HG02852 (cell line): Measurements from ENCODE around the gene GTPBP2.
"Not testable (repeated sequence)": the region's sequence is repeated elsewhere in the genome, so short reads cannot be mapped to it uniquely, and the experiment has no call there.

ENCODE experiments used
- ATAC-seq: cut with Tn5 transposase; IDR thresholded peaks from one replicate; pipeline ENCODE4 v1.9.1; 2021; ENCODE audit warnings: mild to moderate bottlenecking, moderate library complexity; ENCODE audit not compliant: unreplicated experiment

GTPBP2 gene

DNA sequence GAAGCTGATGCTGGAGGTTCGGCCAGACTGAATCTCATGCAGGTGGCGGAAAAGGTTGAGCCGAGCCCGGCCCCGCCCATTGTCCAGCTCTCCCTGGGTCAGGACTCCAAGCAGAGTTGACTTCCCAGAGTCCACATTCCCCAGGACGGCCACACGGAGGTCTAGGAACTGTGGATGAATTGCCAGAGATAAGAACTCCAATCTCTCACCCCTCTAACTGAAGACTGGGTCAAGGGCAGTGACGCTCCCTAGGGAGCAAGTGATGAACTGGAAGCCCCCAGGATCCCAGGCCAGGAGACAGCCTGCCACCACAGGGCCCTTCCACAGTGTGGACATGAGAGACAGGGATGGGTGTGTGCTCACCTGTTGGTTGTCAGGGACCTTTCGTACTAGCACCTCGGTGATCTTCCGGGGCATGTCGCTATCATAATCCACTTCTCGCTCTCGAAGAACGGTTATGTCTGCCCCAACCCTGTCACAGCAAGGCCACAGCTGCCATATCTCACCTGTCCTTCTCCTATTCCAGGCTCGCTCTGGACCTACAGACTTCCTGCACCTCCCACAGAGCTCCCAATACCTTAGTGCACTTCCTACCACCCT lies 3.6 kb downstream of the GTPBP2 start:
- no peak for ATAC-seq

DNA sequence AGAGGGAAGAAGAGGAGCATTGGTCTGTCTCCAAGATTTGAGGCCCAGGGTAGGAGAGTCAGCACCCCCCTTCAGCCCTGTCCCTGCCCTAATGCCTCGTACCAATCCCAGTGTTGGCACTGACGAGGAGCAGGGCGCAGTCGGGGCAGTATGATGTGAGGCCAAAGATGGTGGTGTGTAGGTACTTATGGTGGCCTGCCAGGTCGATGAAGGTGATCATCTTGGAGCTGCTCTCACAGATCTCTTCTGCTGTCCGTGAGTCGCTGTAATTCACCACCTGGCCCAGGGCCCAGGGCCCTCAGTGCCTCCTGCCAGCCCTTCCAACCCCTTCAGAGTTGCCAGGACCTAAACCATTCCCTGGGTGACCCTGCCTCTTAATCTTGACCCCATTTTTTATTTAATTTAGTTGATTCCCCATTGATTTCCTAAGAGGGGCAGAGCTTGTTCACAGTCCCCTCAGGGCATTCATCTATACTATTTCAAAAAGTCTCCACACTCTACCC lies 4.2 kb downstream of the GTPBP2 start:
- no peak for ATAC-seq

DNA sequence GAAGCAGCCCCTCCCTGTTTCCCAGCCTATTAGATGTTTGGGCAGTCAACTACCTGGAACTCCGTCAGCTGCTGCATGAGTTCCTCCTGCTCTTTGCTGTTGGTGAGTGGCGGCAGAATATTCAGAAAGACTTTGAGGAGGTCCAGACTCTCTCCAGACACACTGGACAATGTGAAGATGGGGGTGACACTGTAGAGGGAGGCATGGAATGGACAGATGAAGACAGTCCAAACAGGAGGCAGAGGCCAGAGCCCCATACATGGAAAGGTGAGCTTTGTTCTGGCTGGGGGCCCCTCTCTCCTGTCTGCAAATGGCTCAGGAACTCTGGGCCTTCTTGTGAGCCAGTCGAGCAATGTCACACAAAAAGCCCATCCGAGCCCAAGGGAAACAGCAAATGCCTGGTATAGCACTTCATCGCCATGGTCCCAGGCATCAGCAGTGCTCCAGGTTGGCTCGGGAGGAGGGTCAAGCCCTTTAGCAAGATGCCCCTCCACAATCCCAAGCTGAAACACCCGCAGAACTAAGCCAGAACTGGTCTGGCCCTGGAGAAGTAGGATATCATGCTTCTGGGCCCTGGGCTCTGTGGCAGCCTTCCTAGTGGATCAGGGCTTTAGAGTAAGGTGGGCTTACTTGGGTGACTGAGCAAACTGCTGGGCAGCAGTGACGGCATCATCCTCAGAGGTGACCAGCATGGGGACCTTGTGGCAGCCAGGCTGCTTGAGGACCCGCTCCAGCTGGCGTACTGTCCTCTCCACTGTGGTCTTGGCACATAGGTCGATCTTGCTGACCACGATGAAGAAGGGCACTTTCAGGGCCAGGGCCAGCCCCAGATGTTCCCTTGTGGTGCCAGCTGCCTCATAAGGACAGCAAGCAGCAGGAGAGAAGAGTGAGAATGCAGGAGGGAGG lies 4.9 kb downstream of the GTPBP2 start:
- no peak for ATAC-seq

DNA sequence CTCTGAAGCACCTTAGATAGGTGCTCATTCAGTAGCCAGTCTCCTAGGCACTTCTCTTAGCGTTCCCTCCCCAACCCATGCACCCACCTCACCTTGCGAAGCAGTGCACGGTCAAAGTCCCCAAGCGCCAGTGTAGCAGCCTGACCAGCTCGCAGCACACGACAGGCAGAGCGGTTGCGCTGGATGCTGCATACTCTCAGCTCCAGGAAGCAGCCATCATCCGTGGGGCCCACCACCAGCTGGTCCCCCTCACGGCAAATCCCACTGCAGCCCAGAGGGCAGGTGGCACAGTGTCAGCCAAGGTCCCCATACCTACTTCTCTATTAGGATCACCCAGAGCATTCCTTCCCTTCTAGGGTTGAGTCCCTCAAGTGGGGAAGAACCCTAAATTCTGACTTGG lies 6.5 kb downstream of the GTPBP2 start:
- no peak for ATAC-seq

DNA sequence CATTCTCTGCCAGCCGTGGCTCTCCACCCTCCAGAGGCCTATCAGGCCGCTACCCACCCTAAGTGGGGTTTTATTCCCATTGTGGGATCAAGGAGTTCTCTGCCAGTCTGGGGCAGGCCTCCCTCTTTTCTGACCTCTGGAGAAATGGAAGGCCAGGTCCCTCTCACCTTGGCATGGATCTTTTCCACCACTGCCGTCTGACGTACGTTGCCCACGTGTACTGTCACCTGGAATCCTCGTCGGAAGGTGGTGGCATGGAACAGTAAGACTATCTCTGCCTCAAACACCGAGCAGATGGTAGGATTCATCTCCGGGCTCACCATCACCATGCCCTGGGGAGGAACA lies 7.3 kb downstream of the GTPBP2 start:
- no peak for ATAC-seq

DNA sequence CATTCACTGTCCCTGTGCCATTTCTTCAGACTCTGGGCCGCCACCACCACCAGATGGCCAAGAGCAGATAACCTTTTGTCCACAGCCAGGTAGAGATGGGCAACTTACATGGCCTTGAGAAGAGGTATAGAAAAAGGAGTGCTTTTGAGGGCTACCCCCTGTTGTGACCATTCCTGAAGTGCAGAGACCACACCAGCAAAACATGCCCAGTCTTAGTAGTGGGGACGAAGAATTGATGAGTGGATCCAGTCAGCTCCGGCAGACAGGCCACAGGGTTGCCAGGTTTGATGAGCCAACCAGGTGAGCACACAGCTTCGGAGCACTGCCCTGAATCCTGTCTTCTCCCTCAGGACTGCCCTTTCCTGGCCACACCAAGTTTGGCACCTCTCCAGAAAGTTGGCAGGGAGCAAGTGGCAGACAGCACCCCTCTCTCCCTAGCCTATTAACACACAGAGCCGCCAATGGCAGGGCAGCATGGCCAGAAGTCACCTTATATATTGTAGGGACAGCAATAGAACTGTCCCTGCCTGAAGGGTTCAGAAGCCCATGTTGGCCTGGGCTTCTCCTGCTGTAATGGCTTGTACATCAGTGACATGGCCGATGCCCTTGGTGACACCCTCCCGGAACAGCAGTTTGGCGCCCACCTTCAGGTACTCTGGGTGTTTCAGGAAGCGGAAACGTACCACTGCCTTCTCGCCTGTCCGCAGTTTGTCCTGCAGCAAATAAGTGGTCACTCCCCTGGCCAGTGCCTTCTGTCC lies 7.8 kb downstream of the GTPBP2 start:
- no peak for ATAC-seq

DNA sequence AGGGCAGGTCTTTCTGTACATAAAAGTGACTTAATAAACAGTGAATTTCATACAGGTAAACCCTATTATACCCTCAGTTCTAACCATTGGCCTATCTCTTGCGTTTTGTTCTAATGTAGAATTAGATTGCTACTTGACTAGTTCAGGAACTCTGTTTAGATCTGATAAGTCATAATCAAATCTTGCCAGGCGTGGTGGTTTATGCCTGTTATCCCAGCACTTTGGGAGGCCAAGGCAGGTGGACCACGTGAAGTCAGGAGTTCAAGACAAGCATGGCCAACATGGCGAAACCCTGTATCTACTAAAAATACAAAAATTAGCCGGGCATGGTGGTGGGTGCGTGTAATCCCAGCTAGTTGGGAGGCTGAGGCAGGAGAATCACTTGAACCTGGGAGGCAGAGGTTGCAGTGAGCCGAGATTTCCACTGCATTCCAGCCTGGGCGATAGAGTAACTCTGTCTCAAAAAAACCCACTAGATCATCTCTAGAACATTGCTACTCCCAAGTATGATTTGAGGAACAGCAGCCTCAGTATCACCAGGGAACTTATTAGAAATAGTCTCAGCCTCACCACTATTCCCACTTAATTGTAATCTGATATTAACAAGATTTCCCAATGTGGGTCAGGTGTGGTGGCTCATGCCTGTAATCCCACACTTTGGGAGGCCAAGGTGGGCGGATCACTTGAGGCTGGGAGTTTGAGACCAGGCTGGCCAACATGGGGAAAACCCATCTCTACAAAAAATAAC lies 12.2 kb downstream of the GTPBP2 start:
- ATAC-seq = no peak

DNA sequence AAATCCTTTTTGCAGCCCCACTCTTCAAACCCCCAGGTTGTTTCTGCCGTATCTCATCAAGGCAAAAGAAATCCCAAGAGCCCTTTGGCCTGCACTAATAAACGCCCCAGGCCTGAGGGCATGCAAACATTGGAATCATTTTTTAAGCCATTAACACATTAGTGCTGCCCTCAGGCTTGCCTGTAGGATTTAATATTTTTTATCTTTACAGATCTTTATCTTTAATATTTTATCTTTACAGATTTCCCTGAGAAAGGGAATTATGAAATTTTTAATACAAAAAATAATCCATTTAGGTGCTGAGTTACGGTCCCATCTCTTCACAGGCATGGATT lies 14.7 kb downstream of the GTPBP2 start:
- ATAC-seq = no peak

DNA sequence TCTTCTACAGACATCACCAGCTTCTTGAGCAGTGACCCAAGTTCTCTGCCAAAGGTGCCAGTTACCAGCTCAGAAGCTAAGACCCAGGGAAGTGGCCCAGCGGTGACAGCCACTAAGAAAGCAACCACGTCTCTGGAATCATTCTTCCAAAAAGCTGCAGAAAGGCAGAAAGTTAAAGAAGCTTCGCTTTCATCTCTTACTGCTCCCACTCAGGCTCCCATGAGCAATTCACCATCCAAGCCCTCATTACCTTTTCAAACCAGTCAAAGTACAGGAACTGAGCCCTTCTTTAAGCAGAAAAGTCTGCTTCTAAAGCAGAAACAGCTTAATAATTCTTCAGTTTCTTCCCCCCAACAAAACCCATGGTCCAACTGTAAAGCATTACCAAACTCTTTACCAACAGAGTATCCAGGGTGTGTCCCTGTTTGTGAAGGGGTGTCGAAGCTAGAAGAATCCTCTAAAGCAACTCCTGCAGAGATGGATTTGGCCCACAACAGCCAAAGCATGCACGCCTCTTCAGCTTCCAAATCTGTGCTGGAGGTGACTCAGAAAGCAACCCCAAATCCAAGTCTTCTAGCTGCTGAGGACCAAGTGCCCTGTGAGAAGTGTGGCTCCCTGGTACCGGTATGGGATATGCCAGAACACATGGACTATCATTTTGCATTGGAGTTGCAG lies 15.2 kb downstream of the GTPBP2 start:
- no peak for ATAC-seq

DNA sequence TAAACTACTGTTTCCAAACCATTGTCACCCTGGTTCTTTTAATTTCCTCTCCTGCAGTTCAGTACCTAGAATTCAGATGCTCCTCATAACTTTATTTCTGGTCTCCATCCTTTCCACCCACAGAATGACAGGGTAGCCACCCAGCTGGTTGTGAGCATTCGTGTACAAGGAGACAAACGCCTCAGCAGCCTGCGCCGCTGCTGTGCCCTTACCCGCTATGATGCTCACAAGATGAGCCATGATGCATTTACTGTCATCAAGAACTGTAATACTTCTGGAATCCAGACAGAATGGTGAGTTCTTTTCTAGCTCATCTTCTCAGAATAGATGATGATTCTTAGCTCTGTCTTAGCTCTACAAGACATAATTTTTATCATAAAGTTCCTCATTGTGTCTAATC lies 18.6 kb downstream of the GTPBP2 start:
- no peak for ATAC-seq

DNA sequence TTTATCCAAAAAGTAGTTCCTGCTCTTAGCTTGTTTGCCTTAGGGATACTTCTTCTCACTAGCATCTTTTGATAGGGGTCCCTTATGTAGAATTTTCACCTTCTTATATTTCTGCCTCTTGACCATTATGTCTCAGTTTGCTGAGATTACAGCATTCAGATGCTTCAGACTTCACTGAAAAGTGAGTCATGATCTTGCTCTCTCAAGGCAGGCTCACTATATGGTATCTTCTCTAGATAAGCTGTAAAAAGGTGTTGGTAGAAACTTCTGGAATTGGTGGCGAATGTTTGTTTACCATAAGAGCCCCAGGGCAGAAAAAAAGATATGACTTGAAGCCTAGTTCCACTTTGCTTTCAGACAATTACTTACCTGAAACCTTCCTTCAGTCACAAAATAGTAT lies 19.7 kb downstream of the GTPBP2 start:
- ATAC-seq = no peak

DNA sequence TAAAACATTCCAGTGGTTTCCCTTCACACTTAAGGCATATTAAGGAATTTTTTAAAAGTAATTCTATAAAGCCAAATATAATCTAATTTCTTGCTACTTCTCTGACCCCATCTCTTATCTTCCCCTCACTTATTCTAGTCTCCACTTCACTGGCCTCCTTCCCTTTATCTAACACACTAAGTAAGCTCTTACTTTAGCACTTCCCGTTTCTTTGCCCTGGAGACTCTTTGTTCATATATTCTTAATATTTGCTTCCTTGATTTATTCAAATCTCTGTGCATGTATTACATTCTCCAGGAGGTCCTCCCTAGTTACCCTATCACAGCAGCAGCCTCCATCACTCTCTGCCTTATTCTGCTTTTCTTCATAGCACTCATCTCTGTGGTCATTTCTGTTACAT lies 20.3 kb downstream of the GTPBP2 start:
- ATAC-seq = no peak

DNA sequence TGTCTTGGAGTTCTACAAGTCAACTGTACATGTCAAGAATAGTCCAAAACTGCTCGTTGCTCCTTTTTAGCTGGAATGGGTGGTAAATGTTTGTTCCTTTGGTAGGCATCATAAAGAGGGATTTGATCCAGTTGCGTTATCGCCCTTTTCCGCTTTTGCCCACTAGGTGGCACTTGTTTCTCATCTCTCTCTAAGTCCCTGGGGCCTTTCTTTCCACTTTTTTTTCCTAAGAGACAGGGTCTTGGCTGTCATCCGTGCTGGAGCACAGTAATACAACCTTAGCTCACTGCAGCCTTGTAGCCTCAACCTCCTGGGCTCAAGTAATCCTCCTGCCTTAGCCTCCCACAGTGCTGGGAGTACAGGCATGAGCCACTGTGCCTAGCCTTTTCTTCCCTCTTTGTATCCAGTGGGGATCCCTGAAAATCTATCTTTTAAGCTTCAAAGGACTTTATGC lies 20.7 kb downstream of the GTPBP2 start:
- no peak for ATAC-seq

DNA sequence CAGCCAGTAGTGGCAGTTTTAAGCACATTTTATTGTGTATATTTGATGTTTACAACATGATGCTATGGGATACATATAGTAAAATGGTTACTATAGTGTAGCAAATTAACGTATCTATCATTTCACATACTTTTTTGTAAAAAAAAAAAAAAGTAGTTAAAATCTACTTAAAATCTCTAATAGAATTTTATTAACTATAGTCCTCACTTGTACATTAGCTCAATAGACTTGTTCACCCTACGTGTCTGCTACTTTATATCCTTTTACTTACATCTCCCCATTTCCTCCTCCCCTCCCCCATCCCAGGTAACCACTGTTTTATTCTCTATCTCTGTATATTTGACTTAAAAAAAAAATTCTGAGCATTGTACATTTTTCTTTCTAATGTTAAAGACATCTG lies 23.0 kb downstream of the GTPBP2 start:
- ATAC-seq = no peak

DNA sequence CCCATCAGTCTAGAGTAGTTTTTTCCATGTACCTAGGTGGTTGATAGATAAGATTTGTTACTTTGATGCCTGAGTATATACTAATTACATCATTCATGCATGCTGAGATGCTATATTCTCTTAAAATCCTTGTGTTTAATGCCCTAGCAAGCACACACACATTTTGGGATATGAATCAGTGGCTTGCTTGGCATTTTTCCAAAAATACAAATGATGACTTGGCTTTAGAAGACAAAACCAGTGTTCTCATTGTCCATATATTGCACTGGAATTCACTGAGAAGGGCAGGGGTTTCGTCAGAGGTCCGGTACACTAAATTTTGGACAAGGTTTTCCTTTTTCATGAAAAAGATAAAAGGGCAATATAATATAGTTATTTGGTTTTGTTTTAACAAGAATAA lies 24.9 kb downstream of the GTPBP2 start:
- ATAC-seq = no peak

DNA sequence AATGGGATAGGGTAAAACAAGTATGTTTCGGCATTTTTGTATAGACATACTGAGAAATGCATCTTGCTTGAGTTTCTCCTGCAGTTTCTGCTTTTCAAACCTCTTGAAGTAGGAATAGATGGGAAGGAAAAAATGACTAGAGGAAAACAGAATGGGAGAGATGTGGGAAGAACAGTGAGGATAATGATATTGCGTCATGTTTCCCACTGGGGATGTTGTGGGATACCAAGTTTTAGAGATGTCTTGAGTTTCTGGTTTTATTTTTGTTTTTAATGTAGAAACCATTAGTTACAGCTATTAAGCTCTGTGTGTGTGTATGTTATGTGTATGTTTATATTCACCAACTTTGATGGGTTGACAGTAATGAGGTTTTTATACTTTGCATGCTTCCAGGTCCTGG lies 28.5 kb downstream of the GTPBP2 start:
- ATAC-seq = no peak

DNA sequence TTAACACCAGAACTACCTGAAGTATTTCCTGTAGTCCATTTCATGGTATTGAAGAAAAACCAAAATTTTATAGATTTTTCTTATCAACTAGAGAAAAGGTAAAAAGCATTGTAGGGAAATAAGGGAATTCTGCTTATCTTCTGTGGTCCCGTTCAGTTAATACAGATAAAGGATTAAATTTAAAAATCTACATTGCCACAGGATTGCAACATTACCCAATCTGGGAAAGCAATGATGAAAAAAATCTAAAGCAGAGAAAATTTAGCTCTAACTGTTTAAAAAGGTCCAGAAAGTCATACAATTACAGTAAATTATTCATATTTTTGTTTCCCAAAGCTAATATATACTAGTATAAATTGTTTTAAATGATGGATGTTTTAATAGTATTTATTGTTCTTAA lies 35.1 kb downstream of the GTPBP2 start:
- ATAC-seq = no peak

DNA sequence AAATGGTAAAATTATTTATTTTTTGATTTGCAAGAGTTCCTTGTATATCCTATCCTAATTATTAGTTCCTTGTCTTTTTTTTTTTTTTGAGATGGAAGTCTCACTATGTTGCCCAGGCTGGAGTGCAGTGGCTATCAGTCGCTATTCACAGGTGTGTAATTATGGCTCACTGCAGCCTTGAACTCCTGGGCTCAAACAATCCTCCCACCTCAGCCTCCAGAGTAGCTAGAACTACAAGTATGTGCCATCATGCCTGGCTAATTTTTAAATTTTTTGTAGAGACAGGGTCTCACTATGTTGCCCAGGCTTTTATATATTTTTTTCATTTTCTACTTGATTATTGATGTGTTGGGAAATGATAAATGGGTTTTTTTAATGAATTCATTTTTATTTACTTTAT lies 39.5 kb downstream of the GTPBP2 start:
- not testable (repeated sequence) for ATAC-seq

DNA sequence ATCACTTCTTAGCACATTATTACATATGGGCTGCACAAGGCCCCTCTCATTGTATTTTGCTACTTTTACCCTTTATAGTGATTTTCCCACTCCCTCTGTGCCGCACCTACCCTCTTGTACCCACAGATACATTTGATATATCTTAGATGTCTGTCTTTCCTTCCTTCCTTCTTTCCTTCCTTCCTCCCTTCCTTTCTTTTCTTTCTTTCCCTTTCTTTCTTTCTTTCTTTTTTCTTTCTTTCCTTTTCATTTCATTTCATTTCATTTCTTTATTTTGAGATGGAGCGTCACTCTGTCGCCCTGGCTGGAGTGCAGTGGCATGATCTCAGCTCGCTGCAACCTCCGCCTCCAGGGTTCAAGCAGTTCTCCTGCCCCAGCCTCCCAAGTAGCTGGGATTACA lies 40.9 kb downstream of the GTPBP2 start:
- ATAC-seq = no peak

DNA sequence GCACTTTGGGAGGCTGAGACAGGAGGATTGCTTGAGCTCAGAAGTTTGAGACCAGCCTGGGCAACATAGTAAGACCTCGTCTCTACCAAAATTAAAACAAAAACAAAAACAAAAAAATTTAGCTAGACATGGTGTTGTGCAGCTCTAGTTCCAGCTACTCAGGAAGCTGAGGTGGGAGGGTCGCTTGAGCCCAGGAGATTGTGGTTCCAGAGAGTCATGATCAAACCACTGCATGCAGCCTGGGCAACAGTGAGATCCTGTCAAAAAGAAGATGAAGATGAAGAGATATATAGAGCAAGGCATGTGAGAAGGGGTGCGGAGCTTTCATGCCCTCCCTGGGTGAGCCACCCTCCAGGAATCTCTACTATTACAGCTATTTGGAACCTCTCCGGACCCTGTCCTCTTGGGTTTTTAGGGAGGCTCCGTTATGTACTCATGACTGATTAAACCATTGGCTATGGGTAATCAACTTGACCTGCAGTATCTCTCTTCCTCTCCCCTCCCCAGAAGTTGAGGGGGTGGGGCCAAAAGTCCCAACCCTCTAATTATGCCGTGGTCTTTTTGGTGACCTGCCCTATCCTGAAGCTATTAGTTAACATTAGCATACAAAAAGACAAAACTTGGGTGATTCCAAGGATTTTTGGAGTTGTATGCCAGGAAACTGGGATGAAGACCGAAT lies 44.0 kb downstream of the GTPBP2 start:
- no peak for ATAC-seq
